GM23338 (cell line): ENCODE data around the gene MAPK9.

Source experiments
- CREB1 ChIP-seq: fragments of 250-450 bp; sonication (Bioruptor Pico); IDR thresholded peaks from 2 replicates; pipeline ENCODE4 v1.5.0; 2020; ENCODE audit warnings: low read depth, mild to moderate bottlenecking, moderate library complexity
- CTCF ChIP-seq, 2 experiments: fragments of 200-600 bp in 1 of 2; sonication (generic) in 1 of 2; conservative IDR thresholded peaks; 2 replicates each; pipeline versions ENCODE4 v1.5.1 to v1.6.1; 2016 to 2017; ENCODE audit warnings: antibody characterized with exemption in 2 of 2, low read depth in 2 of 2, mild to moderate bottlenecking in 2 of 2, moderate library complexity in 1 of 2
- EZH2 ChIP-seq: fragments of 200-600 bp; sonication (generic); IDR thresholded peaks from one replicate; pipeline ENCODE4 v1.8.0; 2017; ENCODE audit warnings: antibody characterized with exemption, mild to moderate bottlenecking, low read depth; ENCODE audit not compliant: unreplicated experiment
- EZH2phosphoT487 ChIP-seq: fragments of 200-600 bp; sonication (generic); IDR thresholded peaks from one replicate; pipeline ENCODE4 v1.8.1; 2018; ENCODE audit warnings: antibody characterized with exemption; ENCODE audit not compliant: unreplicated experiment
- POLR2AphosphoS5 ChIP-seq: IDR thresholded peaks from 2 replicates; pipeline ENCODE4 v1.6.1; 2016; ENCODE audit warnings: antibody characterized with exemption, low read depth
- REST ChIP-seq: IDR thresholded peaks from one replicate; pipeline ENCODE4 v1.6.1; 2018; ENCODE audit warnings: antibody characterized with exemption; ENCODE audit not compliant: unreplicated experiment
- STAT1 ChIP-seq: IDR thresholded peaks from one replicate; pipeline ENCODE4 v1.6.1; 2016; ENCODE audit warnings: antibody characterized with exemption; ENCODE audit not compliant: unreplicated experiment
- ZNF114 ChIP-seq: fragments of 250-450 bp; sonication (Bioruptor Pico); IDR thresholded peaks from 2 replicates; pipeline ENCODE4 v1.5.0; 2020; ENCODE audit warnings: mild to moderate bottlenecking, moderate library complexity

DNA sequence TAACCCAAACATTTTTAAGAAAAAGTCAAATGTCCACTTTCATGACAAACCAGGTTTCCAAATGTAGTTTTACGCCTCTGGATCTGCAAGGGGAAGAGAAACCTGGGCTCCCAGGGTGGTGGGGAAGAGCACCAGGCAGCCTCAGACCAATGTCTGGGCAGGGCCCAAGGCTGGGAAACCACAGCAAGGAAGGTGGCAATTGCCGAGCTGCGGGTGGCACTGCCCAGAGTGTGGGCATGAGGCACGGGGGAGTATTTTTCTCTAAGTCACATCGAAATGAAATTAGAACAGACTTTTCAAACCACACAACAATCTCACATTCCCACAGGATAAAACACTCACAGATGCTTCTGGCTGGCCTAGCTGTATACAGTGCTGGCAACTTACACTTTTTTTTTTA is 50.3 kb downstream of the MAPK9 start:
- TF ChIP-seq EZH2 (no peak), POLR2AphosphoS5 (no peak), CTCF (conservative IDR thresholded peaks at IDR 0.05; ENCODE audit: low read depth in 2 of 2) (no peak), CREB1 (CRISPR knock-in tag) (no peak), REST (no peak), STAT1 (no peak), EZH2phosphoT487 (no peak), ZNF114 (CRISPR knock-in tag) (no peak)
